D341Med (cell line): ENCODE measurements around the gene PPP1R9A.

ENCODE experiments used
- DNase-seq: peaks from one replicate; pipeline ENCODE4 v3.0.0; 2012; ENCODE audit warnings: low spot score

The PPP1R9A gene

DNA sequence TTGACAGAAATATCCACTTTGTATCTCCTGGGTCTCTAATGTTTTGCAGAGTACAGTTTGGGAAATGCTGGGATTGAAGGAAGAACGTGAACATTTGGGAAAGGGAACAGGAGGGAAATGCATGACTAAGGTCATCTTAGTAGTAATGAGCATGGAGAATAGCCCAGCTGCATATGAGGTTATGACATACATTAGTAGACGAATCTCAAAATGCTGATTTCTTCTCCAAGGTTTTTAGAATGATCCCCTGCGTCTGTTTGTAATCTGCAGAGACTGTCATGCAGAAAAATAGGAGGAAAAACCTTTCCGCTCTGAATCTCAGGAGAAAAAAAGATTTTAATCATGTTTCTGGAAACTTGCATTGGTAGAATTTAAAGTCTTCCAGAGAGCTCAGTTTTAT is 133.6 kb downstream of the PPP1R9A start:
- no peak for DNase-seq

- DNase-seq = peak; percentile 15
Observed at GRCh38 chr7:95045236-95045923, 138.0 kb downstream of the PPP1R9A start.

- DNase-seq = no peak
Observed at GRCh38 chr7:95046494-95047240, 139.3 kb downstream of the PPP1R9A start.

GRCh38 chr7:95047291-95047690 is 139.9 kb downstream of the PPP1R9A start:
- no peak for DNase-seq

DNA sequence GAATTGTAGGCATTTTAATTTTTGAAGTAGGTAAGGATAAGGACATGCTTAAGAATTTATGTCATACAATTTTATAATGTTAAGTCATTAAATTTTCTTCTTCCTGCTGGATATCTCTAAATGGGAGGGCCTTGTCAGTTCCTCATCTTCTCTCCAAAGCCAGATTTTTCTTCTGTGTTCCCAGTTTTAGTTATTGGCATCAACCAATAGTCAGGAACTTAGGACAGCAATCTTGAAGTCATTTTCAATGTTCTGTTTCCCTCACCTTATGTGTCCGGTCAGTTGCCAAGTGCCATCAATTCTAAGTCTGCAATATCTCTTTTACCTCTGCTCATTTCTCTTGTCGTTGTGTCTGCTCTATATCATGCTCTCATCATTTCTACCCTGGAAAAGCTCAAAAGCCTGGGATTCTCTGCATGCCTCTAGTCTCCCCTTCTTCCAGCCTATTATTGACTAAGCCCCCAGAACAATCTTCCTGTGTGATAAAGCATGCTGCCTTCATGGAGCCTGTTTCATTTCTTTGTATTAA is 145.2 kb downstream of the PPP1R9A start:
- DNase-seq = no peak

DNA sequence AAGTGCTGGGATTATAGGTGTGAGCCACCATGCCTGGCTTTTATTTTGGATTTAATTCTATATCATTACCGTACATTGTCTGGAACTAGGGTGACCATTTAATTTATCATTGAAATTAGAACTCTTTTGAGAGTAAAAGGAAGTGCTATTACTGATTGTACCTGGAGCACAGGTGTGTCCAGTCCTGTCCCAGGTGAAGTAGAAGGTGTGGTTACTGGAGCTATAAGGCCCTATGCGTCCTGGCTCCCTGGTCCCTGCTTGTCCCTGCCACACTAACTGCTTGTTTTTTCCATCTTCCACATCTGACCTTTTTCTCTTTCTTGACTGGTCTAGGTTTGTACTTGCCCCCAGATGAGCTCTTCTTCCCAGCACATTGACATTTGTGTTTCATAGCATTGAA is 147.0 kb downstream of the PPP1R9A start:
- no peak for DNase-seq

GRCh38 chr7:95055295-95055694 is 147.9 kb downstream of the PPP1R9A start:
- DNase-seq = no peak

- no peak for DNase-seq
Observed at GRCh38 chr7:95056107-95056739, 148.8 kb downstream of the PPP1R9A start.

- DNase-seq = no peak
Observed at GRCh38 chr7:95056901-95057300, 149.5 kb downstream of the PPP1R9A start.

- DNase-seq = no peak
Observed at GRCh38 chr7:95059842-95060313, 152.5 kb downstream of the PPP1R9A start.

GRCh38 chr7:95062901-95063300 is 155.5 kb downstream of the PPP1R9A start:
- DNase-seq = no peak

- no peak for DNase-seq
Observed at GRCh38 chr7:95066737-95067530, 159.5 kb downstream of the PPP1R9A start.

DNA sequence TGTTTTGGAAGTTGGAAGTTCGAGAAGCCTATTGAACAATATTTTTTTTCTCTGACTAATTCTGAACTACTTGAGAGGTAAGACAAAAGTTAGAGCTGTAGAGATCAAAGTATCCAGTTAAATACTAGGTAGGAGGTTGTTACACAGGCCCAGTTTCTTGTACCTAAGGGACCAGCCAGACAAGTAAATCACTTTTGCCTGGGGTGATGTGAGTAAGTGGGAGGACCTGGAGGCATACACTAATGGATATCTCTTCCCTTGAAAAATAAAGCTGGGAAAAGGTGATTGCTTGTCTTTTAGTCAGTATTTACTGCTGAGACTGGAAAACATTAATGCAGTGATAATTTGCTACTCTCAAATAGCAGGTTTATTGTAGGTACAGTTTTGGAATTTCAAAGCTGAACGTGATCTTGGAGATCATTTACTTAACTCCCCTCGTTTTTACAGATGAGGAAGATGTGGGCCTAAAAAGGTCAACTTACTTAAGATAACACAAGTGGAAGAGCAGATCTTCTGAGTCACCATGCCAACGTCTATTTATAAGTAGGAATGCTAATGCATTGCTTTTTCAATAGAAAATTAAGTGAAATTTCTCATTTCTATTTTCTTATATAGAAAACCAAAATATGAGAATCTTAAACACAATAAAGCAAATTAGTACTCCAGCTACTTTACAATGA is 181.3 kb downstream of the PPP1R9A start:
- no peak for DNase-seq

- DNase-seq = no peak
Observed at GRCh38 chr7:95089414-95090315, 182.3 kb downstream of the PPP1R9A start.

GRCh38 chr7:95092324-95092723 is 184.9 kb downstream of the PPP1R9A start:
- DNase-seq = no peak

GRCh38 chr7:95095259-95095965 is 188.0 kb downstream of the PPP1R9A start:
- DNase-seq = no peak

DNA sequence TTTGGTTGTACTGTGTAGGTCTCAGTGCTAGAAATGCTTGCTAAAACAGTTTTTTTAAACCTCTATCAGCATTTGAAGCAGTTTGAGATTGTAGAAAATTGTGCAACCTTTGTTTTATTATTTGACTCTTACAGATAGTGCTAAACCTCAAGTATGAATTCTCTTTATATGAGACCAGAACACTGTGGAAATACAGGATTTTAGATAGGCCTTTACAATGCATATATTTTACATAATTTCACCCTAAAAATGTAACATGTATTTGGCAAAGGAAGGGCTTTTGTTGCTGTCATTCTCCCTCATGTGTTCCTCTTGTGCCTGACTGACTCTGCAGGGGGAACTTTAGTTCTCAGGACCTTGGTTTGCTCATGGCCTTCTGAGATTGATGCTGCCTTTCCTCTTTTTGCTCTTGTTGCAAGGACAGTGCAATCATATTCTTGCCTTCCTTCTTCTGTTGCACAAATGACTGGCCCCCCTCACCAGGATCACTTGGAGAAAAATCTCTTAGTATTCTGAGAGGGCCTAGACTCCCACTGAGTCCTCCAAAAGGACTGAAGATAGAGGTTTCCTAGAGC is 188.7 kb downstream of the PPP1R9A start:
- DNase-seq = no peak

- no peak for DNase-seq
Observed at GRCh38 chr7:95097291-95097690, 189.9 kb downstream of the PPP1R9A start.

- DNase-seq = no peak
Observed at GRCh38 chr7:95097851-95098250, 190.5 kb downstream of the PPP1R9A start.
